Loucy (cell line): ENCODE data around the gene RUNX1.

Experiments
- CTCF ChIP-seq: fragments of 200-600 bp; sonication (generic); conservative IDR thresholded peaks from 2 replicates; pipeline ENCODE4 v1.5.1; 2014; ENCODE audit warnings: mild to moderate bottlenecking, antibody characterized with exemption, low read length
- EZH2phosphoT487 ChIP-seq: fragments of 200-600 bp; IDR thresholded peaks from 2 replicates; pipeline ENCODE4 v1.6.1; 2018; ENCODE audit warnings: antibody characterized with exemption, mild to moderate bottlenecking, moderate library complexity, borderline replicate concordance

GRCh38 chr21:34968414-34969333 is 80.4 kb downstream of the RUNX1 start:
- TF ChIP-seq CTCF (no peak), EZH2phosphoT487 (no peak)
